ENCODE results near the gene DOCK1. TPM values are rescaled to one million over a fixed set of nuclear protein-coding genes. Genes with fewer than 3 reads are reported as not detected.

Gene DOCK1
- total RNA-seq, 3 donors from 2014 or later: 50.4 to 101 (median 69.2) TPM

DNA sequence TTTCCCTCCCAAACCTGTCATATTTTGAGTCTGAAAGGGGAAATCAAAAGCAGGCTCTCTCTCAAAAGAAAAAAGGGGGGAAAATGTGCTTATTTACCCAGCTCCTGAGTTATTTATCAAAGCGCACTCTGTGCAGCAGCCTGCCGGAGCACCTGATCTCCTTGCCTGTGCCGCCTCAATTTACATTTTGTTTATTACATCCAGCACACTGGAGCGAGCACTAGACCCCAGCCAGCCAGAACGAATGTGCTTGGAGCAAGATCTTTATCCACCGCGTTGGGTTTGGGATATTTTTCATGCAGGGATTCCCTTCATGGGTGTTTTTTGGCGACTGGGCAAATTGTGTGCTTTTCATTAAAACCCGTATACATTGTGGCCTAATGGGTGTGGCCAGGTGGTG lies 453.1 kb downstream of the DOCK1 start:
- no peak overlapping the region for H3K4me3 ChIP-seq
- H3K4me1 ChIP-seq: no peaks in the 10 kb centered on the region
- intact Hi-C loops (cut with DNase I; ENCODE audit: low total_unique reads): no loop called here
- DNase-seq (ENCODE audit: low spot score in 2 of 2): no peak
- TF ChIP-seq POLR2AphosphoS5 (IDR thresholded peaks at IDR 0.05): no peak
- no peak for TF ChIP-seq CTCF (IDR thresholded peaks at IDR 0.05)
- no peak for TF ChIP-seq POLR2A (IDR thresholded peaks at IDR 0.05)
- H3K27ac ChIP-seq: no peak overlapping the region
- no peaks in the 10 kb centered on the region for H3K9me3 ChIP-seq
- H3K36me3 ChIP-seq: no peaks in the 10 kb centered on the region
- no peaks in the 10 kb centered on the region for H3K27me3 ChIP-seq

- no peaks in the 10 kb centered on the region for H3K27me3 ChIP-seq
- no peak for DNase-seq (ENCODE audit: low spot score in 2 of 2)
- intact Hi-C loops (cut with DNase I; ENCODE audit: low total_unique reads): no loop called here
- TF ChIP-seq POLR2A (IDR thresholded peaks at IDR 0.05) (no peak), CTCF (IDR thresholded peaks at IDR 0.05) (no peak), POLR2AphosphoS5 (IDR thresholded peaks at IDR 0.05) (no peak)
- H3K4me3 ChIP-seq: no peak overlapping the region
- no peaks in the 10 kb centered on the region for H3K36me3 ChIP-seq
- H3K4me1 ChIP-seq: no peaks in the 10 kb centered on the region
- no peaks in the 10 kb centered on the region for H3K9me3 ChIP-seq
- H3K27ac ChIP-seq: no peak overlapping the region
Measured at GRCh38 chr10:127364034-127364433, 458.8 kb downstream of the DOCK1 start.

GRCh38 chr10:127368101-127368500 lies 462.9 kb downstream of the DOCK1 start:
- no peaks in the 10 kb centered on the region for H3K4me1 ChIP-seq
- no peak overlapping the region for H3K4me3 ChIP-seq
- H3K36me3 ChIP-seq: no peaks in the 10 kb centered on the region
- DNase-seq (ENCODE audit: low spot score in 2 of 2): no peak
- intact Hi-C loops (cut with DNase I; ENCODE audit: low total_unique reads): no loop called here
- TF ChIP-seq CTCF (IDR thresholded peaks at IDR 0.05) (no peak), POLR2A (IDR thresholded peaks at IDR 0.05) (no peak), POLR2AphosphoS5 (IDR thresholded peaks at IDR 0.05) (no peak)
- no peaks in the 10 kb centered on the region for H3K27me3 ChIP-seq
- no peaks in the 10 kb centered on the region for H3K9me3 ChIP-seq
- no peak overlapping the region for H3K27ac ChIP-seq

GRCh38 chr10:127368929-127369328 lies 463.7 kb downstream of the DOCK1 start:
- H3K4me3 ChIP-seq: no peak overlapping the region
- no peaks in the 10 kb centered on the region for H3K36me3 ChIP-seq
- H3K4me1 ChIP-seq: no peaks in the 10 kb centered on the region
- H3K9me3 ChIP-seq: no peaks in the 10 kb centered on the region
- TF ChIP-seq POLR2AphosphoS5 (IDR thresholded peaks at IDR 0.05): no peak
- TF ChIP-seq POLR2A (IDR thresholded peaks at IDR 0.05): no peak
- no peak for TF ChIP-seq CTCF (IDR thresholded peaks at IDR 0.05)
- intact Hi-C loops (cut with DNase I; ENCODE audit: low total_unique reads): no loop called here
- H3K27me3 ChIP-seq: no peaks in the 10 kb centered on the region
- DNase-seq (ENCODE audit: low spot score in 2 of 2): no peak
- H3K27ac ChIP-seq: no peak overlapping the region

DNA sequence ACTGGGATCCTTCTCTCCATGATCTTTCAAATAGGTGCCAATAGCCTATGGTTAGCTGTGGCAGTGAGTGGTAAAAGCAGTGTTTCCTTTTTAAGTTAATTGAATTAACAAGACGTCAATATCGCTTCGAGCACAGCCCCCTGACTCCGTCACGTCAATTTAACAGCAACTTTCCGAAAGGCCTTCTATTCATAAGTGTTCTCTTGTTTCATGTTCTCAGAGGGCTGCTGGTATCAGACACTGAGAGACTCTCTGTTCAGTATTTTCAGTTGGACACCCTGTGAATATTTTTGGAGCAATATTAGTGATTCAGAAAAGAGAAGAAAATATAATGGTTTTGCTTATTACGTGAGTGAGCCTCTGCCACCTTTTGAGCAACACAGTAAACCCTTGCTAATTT lies 465.4 kb downstream of the DOCK1 start:
- no peaks in the 10 kb centered on the region for H3K9me3 ChIP-seq
- TF ChIP-seq CTCF (IDR thresholded peaks at IDR 0.05): no peak
- no peak for TF ChIP-seq POLR2AphosphoS5 (IDR thresholded peaks at IDR 0.05)
- TF ChIP-seq POLR2A (IDR thresholded peaks at IDR 0.05): no peak
- no peaks in the 10 kb centered on the region for H3K4me1 ChIP-seq
- DNase-seq (ENCODE audit: low spot score in 2 of 2): no peak
- no peaks in the 10 kb centered on the region for H3K27me3 ChIP-seq
- H3K4me3 ChIP-seq: no peak overlapping the region
- no peaks in the 10 kb centered on the region for H3K36me3 ChIP-seq
- intact Hi-C loops (cut with DNase I; ENCODE audit: low total_unique reads): no loop called here
- H3K27ac ChIP-seq: no peak overlapping the region

Data from breast epithelium (tissue), 4 donors.